GM21723 (cell line): ENCODE measurements around the gene FA2H.
"Not testable (repeated sequence)": the region's sequence is repeated elsewhere in the genome, so short reads cannot be mapped to it uniquely, and the experiment has no call there.

Experiments used
- ATAC-seq: cut with Tn5 transposase; IDR thresholded peaks from one replicate; pipeline ENCODE4 v1.9.1; 2021; ENCODE audit warnings: mild to moderate bottlenecking, moderate library complexity; ENCODE audit not compliant: unreplicated experiment

The FA2H gene

DNA sequence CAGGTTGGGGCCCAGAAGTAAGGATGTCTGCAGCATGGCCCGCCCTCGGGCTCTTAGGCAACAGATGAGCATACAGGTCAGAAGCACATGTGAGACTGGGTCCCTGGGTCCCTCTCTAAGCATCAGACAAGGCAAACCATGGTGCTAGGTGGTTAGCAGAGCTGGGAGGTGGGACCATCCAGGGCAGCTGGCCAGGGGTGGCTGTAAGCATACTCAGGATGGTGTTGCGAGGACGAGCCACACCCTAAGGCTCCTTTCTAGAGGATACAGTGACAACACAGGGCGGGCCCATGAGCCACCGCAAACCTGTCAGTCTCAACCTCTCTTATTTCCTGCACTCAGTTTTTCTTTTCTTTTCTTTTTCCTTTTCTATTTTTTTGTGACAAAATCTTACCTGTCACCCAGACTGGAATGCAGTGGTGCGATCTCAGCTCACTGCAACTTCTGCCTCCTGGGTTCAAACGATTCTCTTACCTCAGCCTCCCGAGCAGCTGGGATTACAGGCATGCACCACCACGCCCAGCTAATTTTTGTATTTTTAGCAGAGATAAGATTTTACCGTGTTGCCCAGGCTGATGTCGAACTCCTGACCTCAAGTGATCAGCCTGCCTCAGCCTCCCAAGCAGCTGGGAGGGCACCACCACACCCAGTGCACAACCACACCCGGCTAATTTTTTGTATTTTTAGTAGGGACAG, 3.6 kb downstream of the FA2H start:
- ATAC-seq: no peak

GRCh38 chr16:74769586-74770190, 4.9 kb downstream of the FA2H start:
- no peak for ATAC-seq

DNA sequence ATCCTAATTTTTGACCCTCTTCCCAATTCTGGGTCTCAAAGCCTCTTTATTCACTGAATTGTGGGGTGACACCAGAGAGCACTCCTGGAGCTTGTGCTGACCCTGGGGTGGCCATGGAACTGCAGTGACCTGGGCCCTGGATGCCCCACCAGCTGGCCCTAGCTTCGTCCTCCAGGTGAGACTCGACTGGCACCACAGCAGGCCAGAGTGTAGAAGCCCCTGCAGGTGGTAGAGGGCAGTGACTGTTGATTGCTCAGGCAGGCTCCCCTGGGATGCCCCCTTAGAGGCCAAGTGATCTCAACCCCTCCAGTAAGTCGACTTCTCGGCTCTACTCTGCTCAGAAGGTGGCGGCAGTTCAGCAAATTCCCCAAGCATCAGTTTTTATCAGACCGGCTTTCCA, 6.4 kb downstream of the FA2H start:
- no peak for ATAC-seq

DNA sequence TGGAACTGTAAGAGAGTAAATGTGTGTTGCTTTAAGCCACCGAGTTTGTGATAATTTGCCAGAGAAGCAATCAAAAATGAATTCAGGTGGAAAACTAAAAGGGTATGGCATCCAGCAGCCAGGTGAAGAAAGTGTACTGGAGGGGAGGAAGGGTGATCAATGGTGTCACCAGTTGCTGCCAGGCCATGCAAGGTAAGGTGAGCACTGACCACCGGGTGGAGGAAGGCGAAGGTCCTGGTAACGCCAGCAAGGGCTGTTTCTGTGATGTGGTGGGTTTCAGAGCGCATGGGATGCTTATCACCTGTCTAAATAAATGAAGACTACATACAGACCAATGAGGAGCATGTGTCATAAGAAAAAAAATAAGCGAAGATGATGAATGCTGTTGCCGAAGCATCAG, 6.9 kb downstream of the FA2H start:
- ATAC-seq: no peak

GRCh38 chr16:74766729-74767128, 7.9 kb downstream of the FA2H start:
- no peak for ATAC-seq

GRCh38 chr16:74764184-74764583, 10.4 kb downstream of the FA2H start:
- ATAC-seq: not testable (repeated sequence)

DNA sequence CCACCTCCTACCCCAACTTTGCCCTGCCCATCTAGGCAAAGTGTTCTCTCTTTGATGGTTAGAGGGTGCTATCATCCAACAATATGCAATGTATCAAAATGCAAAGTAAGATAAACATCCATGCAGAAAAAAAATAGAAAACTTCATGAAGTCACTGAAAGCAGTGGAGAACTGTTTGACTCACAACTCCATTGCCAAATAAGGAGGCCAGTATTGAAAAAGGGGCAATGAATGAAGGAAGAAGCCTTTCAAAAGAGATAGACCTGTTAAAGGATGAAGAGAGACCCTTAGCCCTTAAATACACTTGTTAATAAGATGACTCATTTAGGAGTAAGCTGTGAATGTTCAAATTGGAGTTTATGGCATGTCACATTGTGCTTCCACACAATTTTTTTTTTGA, 13.0 kb downstream of the FA2H start:
- no peak for ATAC-seq

- no peak for ATAC-seq
These were observed 14.4 kb downstream of the FA2H start for GRCh38 chr16:74760007-74760767.

DNA sequence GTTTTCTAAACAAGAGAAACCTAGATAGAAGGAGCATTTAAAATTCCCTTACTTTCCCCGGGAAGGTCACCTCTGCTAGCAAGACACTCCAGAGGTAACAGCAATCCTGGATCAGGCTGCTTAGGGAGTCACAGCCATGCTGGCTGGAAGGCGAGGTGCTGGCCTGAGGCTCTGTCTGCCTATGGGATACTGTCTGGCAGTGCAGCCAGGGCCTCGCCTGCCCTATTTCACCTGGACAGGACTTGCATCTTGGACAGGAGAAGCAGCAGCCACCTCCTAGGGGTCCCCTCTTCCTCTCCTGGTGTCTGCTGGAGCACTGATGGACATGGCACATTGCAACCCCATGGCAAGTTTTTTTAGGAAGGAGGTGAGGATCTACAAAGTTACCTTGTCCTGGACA, 15.1 kb downstream of the FA2H start:
- ATAC-seq: no peak

DNA sequence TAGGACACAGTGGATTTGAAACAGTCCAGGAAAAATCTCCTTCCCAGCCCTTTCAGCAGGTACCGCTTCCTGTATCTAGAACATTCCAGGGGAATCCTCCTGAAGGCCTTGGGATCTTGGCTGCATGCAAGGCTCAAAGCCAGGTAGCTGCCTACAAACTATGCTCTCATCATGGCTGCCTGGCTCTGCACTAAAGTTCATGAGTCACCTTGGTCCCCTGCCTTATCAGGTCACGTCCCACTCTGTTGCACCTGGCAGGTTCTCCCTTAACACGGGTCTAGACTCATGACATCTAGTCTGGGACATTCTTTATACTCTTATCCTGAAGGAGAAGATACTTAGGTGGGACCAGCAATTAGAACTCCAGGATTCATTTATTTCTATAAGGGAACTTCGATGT, 15.8 kb downstream of the FA2H start:
- no peak for ATAC-seq

DNA sequence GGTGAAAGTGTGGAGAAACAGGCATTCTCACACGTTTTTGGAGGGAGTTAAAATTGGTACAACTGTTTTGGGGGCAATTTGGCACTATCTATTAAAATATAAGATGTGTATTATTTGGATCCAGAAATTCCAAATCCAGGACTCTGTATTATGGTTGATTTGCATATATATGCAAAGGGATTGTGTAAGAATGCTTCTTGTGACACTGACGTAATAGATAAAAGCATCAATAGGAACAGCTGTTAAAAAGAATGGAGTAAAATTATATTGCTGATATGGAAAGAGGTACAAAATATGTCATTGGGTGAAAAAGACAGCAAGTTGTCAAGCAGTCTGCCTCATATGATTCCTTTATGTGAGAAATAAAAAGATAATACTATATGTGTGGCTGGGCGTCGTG, 17.3 kb downstream of the FA2H start:
- no peak for ATAC-seq

GRCh38 chr16:74756203-74756602, 18.4 kb downstream of the FA2H start:
- no peak for ATAC-seq

DNA sequence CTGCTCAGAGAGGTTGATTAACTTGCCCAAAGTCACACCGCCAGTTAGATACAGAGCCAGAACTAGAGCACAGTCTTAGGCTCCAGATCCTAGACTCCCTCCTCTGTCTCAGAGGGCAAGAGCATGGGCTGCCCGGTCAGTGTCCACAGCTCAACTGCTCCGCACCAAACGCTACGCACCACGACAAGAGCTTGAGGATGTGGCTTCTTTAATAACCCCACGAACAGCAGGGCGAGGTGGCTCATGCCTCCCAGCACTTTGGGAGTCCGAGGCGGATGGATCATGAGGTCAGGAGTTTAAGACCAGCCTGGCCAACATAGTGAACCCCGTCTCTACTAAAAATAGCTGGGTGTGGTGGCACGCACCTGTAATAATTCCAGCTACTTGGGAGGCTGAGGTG, 21.4 kb downstream of the FA2H start:
- ATAC-seq: no peak

DNA sequence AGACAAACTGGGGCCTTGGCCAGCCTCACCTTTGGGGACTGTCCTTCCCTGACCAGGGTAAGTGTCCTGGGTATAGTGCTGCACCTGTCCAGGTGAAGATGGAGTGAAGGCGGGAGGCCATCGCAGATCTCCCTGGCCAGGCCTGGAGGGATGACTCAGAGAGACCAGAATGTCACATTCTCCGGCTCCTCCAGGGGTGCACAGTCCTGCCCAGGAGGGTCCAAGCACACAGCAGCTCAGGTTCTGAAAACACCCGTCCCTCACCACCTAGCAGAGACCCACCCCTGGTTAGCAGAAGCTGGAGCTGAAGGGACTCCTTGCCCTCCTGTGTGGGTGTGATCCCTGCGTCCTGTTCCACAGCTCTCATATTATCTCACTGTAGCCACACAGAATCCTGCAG, 21.9 kb downstream of the FA2H start:
- ATAC-seq: no peak

DNA sequence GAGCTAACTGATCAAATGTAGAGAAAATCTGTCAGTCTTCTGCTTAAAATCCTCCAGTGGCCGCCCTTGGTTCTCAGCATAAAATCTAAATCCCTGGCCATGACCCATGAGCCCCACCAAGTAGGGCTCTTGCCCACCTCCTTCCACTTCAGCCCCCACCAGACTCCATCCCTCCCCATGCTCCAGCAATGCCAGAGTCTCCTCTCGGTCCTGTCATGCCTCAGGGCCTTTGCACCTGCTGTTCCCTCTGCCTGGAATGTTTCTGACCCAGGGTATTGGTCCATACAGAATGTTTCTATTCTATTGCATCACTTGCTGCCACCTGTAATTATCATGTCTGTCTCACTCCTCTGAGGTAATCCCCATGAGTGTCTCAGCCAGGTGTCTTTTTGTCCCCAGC, 22.4 kb downstream of the FA2H start:
- ATAC-seq: no peak

- ATAC-seq: no peak
These were observed 23.0 kb downstream of the FA2H start for GRCh38 chr16:74751658-74752057.

DNA sequence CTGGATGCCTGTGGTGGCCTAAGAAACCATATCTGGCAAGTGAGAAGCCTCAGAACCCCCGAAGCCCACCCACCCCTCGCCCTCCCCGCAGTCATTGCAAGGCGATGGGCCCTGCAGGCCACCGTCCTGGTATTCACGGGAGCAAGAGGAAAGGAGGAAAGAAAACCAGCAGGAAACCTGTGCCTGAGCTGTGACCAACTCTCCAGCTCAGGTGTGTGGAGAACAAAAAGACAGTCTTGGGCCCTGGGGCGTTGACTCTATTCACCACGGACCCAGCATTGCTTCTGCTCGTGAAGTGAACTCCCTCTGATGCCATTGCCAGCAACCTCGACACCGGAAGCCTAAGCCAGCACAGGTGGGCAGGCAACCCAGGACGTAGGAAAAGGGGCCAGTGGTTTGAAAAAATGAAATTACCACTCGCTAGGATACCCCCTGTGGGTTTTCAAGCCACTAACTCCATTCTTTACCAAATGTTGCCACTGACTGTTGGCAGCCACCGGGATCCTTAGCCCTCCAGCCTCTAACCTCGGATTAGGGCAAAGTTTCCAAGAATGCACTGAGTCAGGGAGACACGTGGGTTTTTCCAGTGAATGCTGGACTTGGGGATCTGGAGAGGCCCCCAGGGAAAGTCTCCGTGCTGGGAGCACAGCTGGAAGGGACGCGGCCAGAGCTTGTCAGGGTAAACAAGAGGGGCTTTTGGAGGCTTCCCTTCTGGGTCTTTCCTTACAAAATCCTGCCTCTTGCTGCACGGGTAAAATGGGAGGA, 25.1 kb downstream of the FA2H start:
- ATAC-seq: no peak

GRCh38 chr16:74748616-74749026, 26.0 kb downstream of the FA2H start:
- no peak for ATAC-seq

GRCh38 chr16:74747716-74748615, 26.7 kb downstream of the FA2H start:
- no peak for ATAC-seq

DNA sequence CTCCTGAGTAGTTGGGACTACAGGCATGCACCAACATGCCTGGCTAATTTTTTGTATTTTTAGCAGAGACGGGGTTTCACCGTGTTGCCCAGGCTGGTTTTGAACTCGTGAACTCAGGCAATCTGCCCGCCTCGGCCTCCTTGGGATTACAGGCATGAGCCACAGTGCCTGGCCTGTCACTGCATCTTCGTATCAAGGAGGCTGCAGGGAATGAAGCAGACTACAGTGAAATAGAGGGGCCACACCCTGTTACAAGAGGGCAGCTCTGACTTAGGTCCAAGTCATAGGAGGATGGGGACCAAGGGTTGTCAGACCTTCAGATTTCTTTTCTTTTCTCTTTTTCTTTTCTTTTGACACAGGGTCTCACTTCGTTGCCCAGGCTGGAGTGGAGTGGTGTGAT, 28.7 kb downstream of the FA2H start:
- ATAC-seq: no peak
